Tibial nerve (tissue), 4 donors: Measurements from ENCODE around the gene RHOT1.

ENCODE experiments used
- CTCF ChIP-seq, 5 experiments: fragments of 200-600 bp in 3 of 5; fragments of 450-650 bp in 2 of 5; sonication (generic) in 3 of 5; IDR thresholded peaks; one replicate each; pipeline ENCODE4 v1.5.1; 2016 to 2019; ENCODE audit warnings: antibody characterized with exemption in 5 of 5, mild to moderate bottlenecking in 3 of 5, moderate library complexity in 2 of 5
- EP300 ChIP-seq, 2 donors: sonication (generic); formaldehyde crosslinking; IDR thresholded peaks; one replicate each; pipeline ENCODE4 v1.6.1; 2017; ENCODE audit warnings: antibody characterized with exemption in 2 of 2, mild to moderate bottlenecking in 1 of 2
- POLR2A ChIP-seq, 2 donors: fragments of 450-650 bp; IDR thresholded peaks; one replicate each; pipeline ENCODE4 v1.6.1; 2017; ENCODE audit warnings: antibody characterized with exemption in 2 of 2, mild to moderate bottlenecking in 2 of 2, moderate library complexity in 2 of 2

GRCh38 chr17:32264823-32265191 is 122.5 kb downstream of the RHOT1 start:
- no peak for TF ChIP-seq POLR2A (IDR thresholded peaks at IDR 0.05)
- TF ChIP-seq CTCF (IDR thresholded peaks at IDR 0.05): no peak
- TF ChIP-seq EP300 (IDR thresholded peaks at IDR 0.05): no peak
